Measurements from ENCODE around the gene DAAM2.

DAAM2 gene

GRCh38 chr6:39929733-39930461, 137.7 kb downstream of the DAAM2 start:
- Histone ChIP-seq H3K27ac (no peak overlapping the region), H3K4me1 (no peaks in the 10 kb centered on the region), H4K20me1 (no peaks in the 10 kb centered on the region), H3K4me2 (no peak overlapping the region), H3K9me3 (replicated peaks in 1 of 11) (0 out of 22 replicates have a peak, but pooled peaks cover 0 to 4% (median 0%) of the 10 kb centered on the region in 11 experiments), H3K9ac (no peak overlapping the region), H3K36me3 (no peaks in the 10 kb centered on the region), H3K27me3 (no peaks in the 10 kb centered on the region), H3K4me3 (no peak overlapping the region)
- no peak for TF ChIP-seq Cebpa-rat (IDR thresholded peaks at IDR 0.05)

GRCh38 chr6:39930540-39930939, 138.4 kb downstream of the DAAM2 start:
- 0 out of 22 replicates have a peak, but pooled peaks cover 0 to 4% (median 0%) of the 10 kb centered on the region in 11 experiments for H3K9me3 ChIP-seq (replicated peaks in 1 of 11)
- no peaks in the 10 kb centered on the region for H3K27me3 ChIP-seq
- no peaks in the 10 kb centered on the region for H3K4me1 ChIP-seq
- no peak overlapping the region for H3K9ac ChIP-seq
- no peak overlapping the region for H3K4me2 ChIP-seq
- no peak for TF ChIP-seq Cebpa-rat (IDR thresholded peaks at IDR 0.05)
- H4K20me1 ChIP-seq: no peaks in the 10 kb centered on the region
- H3K36me3 ChIP-seq: no peaks in the 10 kb centered on the region
- no peak overlapping the region for H3K4me3 ChIP-seq
- no peak overlapping the region for H3K27ac ChIP-seq

- Histone ChIP-seq H3K4me3 (no peak overlapping the region), H3K9ac (no peak overlapping the region), H3K4me2 (no peak overlapping the region), H3K4me1 (no peaks in the 10 kb centered on the region), H3K27ac (no peak overlapping the region), H3K36me3 (no peaks in the 10 kb centered on the region), H3K27me3 (no peaks in the 10 kb centered on the region), H3K9me3 (replicated peaks in 1 of 11) (0 out of 22 replicates have a peak, but pooled peaks cover 0 to 4% (median 0%) of the 10 kb centered on the region in 11 experiments), H4K20me1 (no peaks in the 10 kb centered on the region)
- no peak for TF ChIP-seq Cebpa-rat (IDR thresholded peaks at IDR 0.05)
Observed at GRCh38 chr6:39931607-39932006, 139.4 kb downstream of the DAAM2 start.

GRCh38 chr6:39932386-39932910, 140.3 kb downstream of the DAAM2 start:
- H3K27ac ChIP-seq: no peak overlapping the region
- H3K36me3 ChIP-seq: no peaks in the 10 kb centered on the region
- no peaks in the 10 kb centered on the region for H3K4me1 ChIP-seq
- no peak overlapping the region for H3K4me3 ChIP-seq
- no peak for TF ChIP-seq Cebpa-rat (IDR thresholded peaks at IDR 0.05)
- H3K27me3 ChIP-seq: no peaks in the 10 kb centered on the region
- no peak overlapping the region for H3K9ac ChIP-seq
- no peaks in the 10 kb centered on the region for H4K20me1 ChIP-seq
- H3K9me3 ChIP-seq (replicated peaks in 1 of 11): 0 out of 22 replicates have a peak, but pooled peaks cover 0 to 4% (median 0%) of the 10 kb centered on the region in 11 experiments
- no peak overlapping the region for H3K4me2 ChIP-seq

GRCh38 chr6:39933669-39934130, 141.5 kb downstream of the DAAM2 start:
- H3K4me2 ChIP-seq: no peak overlapping the region

GRCh38 chr6:39934131-39934757, 142.1 kb downstream of the DAAM2 start, which contains the start of gene MOCS1:
TSS of gene MOCS1 (minus strand) at chr6:39934462. CDS start at chr6:39934417, 45 bp downstream.
- H3K9ac ChIP-seq: no peak within 1 kb of the TSS
- no peak for TF ChIP-seq Cebpa-rat (IDR thresholded peaks at IDR 0.05)
- H4K20me1 ChIP-seq: no peaks in the 10 kb centered on the region
- no peak within 1 kb of the TSS for H3K27ac ChIP-seq
- 0 out of 22 replicates have a peak, but pooled peaks cover 0 to 4% (median 0%) of the 10 kb centered on the region in 11 experiments for H3K9me3 ChIP-seq (replicated peaks in 1 of 11)
- H3K36me3 ChIP-seq: no peaks in the 10 kb centered on the region
- H3K4me3 ChIP-seq: no peak within 1 kb of the TSS
- H3K27me3 ChIP-seq: no peaks in the 10 kb centered on the region
- no peak within 1 kb of the TSS for H3K4me2 ChIP-seq
- no peaks in the 10 kb centered on the region for H3K4me1 ChIP-seq

More at GRCh38 chr6:39933669-39934130, 141.5 kb downstream of the DAAM2 start:
- TF ChIP-seq Cebpa-rat (IDR thresholded peaks at IDR 0.05): no peak
- Histone ChIP-seq H3K27ac (no peak overlapping the region), H4K20me1 (no peaks in the 10 kb centered on the region), H3K27me3 (no peaks in the 10 kb centered on the region), H3K36me3 (no peaks in the 10 kb centered on the region), H3K9ac (no peak overlapping the region), H3K4me1 (no peaks in the 10 kb centered on the region), H3K9me3 (replicated peaks in 1 of 11) (0 out of 22 replicates have a peak, but pooled peaks cover 0 to 4% (median 0%) of the 10 kb centered on the region in 11 experiments), H3K4me3 (no peak overlapping the region)

- Histone ChIP-seq H3K4me2 (no peak overlapping the region), H3K4me1 (no peaks in the 10 kb centered on the region), H3K9me3 (replicated peaks in 1 of 11) (0 out of 22 replicates have a peak, but pooled peaks cover 0 to 4% (median 0%) of the 10 kb centered on the region in 11 experiments), H3K27me3 (no peaks in the 10 kb centered on the region), H3K36me3 (no peaks in the 10 kb centered on the region), H3K27ac (no peak overlapping the region), H4K20me1 (no peaks in the 10 kb centered on the region), H3K4me3 (no peak overlapping the region), H3K9ac (no peak overlapping the region)
- TF ChIP-seq Cebpa-rat (IDR thresholded peaks at IDR 0.05): no peak
Observed at GRCh38 chr6:39935241-39935640, 143.1 kb downstream of the DAAM2 start.

- Histone ChIP-seq H3K4me2 (no peak overlapping the region), H3K27me3 (no peaks in the 10 kb centered on the region), H4K20me1 (no peaks in the 10 kb centered on the region), H3K4me3 (no peak overlapping the region), H3K9ac (no peak overlapping the region), H3K36me3 (no peaks in the 10 kb centered on the region), H3K27ac (no peak overlapping the region), H3K4me1 (no peaks in the 10 kb centered on the region), H3K9me3 (replicated peaks in 1 of 11) (peaks cover 0 to 6% (median 0%) of the 10 kb centered on the region in 11 experiments; a peak in 1 of 22 replicates)
- no peak for TF ChIP-seq Cebpa-rat (IDR thresholded peaks at IDR 0.05)
Observed at GRCh38 chr6:39936857-39937256, 144.7 kb downstream of the DAAM2 start.

GRCh38 chr6:39937686-39938333, 145.6 kb downstream of the DAAM2 start:
- Histone ChIP-seq H3K4me3 (no peak overlapping the region), H3K36me3 (no peaks in the 10 kb centered on the region), H3K27ac (no peak overlapping the region), H4K20me1 (no peaks in the 10 kb centered on the region), H3K9me3 (replicated peaks in 1 of 11) (peaks cover 0 to 6% (median 0%) of the 10 kb centered on the region in 11 experiments; a peak in 1 of 22 replicates), H3K4me1 (no peaks in the 10 kb centered on the region), H3K9ac (no peak overlapping the region), H3K4me2 (no peak overlapping the region), H3K27me3 (no peaks in the 10 kb centered on the region)
- TF ChIP-seq Cebpa-rat (IDR thresholded peaks at IDR 0.05): no peak

Measured in BLaER1 treated with 17β-estradiol and CSF1 and Interleukin-3, amounts not matched to agents 10 nM and 100 nM (cell line).